Measurements from ENCODE around the gene PNMA6F. TPM values are rescaled to one million over a fixed set of nuclear protein-coding genes. Genes with fewer than 3 reads are reported as not detected.

PNMA6F gene
- total RNA-seq, 1 experiment from 2014 or later = not detected

DNA sequence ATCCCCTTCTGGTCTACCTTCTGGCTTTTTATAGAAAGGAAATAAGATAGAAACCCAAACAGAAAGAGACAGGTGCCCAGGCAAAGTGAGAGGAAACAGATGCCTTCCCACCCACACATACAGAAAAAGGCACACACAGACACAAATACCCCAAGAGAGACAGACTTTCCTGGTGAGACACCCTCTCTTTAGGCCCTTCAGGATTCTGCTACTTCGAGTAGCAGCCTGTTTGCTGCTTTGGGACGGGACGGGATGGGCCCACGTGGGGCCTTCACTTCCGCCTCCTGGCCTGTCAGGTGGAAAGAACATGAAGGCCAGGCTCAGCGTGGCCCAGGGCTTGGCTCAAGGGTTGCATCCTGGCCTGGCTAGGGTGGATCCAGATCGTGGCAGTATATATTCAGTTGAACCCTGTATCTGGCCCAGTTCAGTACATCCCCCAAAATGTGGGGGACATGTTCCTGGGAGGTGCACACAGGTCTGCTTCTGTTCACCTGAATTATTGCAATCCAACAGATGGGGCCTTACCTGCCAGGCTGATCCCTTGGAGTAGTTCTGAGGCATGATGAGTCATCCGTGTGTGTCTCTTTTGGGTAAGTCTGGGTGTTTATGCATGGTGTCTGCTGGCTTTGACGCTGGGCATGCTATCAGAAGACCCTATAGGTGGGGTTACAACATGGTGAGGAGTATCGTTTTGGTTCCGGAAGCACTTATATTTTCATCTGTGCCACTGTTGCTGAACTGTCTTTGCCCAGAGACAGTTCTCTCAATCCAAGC, 14.7 kb upstream of the PNMA6F start:
- intact Hi-C loops (cut with micrococcal nuclease; ENCODE audit: unreplicated experiment) = no loop called here
- Mint-ChIP-seq H3K4me3 (ENCODE audit: low read depth, unreplicated experiment) (no peak overlapping the region), H3K4me1 (ENCODE audit: low read depth, unreplicated experiment) (no peaks in the 10 kb centered on the region), H3K27ac (ENCODE audit: unreplicated experiment) (no peak overlapping the region), H3K9me3 (ENCODE audit: low read depth, unreplicated experiment) (no peaks in the 10 kb centered on the region), H3K27me3 (ENCODE audit: unreplicated experiment) (peaks cover 13% of the 10 kb centered on the region), H3K36me3 (ENCODE audit: insufficient read depth, unreplicated experiment) (peaks cover 25% of the 10 kb centered on the region)
- no peak for DNase-seq
- BruUV-seq (replicated peaks) = no TSS peak
- CTCF ChIA-PET = no interaction called here
- TF ChIP-seq, protein P1, sequence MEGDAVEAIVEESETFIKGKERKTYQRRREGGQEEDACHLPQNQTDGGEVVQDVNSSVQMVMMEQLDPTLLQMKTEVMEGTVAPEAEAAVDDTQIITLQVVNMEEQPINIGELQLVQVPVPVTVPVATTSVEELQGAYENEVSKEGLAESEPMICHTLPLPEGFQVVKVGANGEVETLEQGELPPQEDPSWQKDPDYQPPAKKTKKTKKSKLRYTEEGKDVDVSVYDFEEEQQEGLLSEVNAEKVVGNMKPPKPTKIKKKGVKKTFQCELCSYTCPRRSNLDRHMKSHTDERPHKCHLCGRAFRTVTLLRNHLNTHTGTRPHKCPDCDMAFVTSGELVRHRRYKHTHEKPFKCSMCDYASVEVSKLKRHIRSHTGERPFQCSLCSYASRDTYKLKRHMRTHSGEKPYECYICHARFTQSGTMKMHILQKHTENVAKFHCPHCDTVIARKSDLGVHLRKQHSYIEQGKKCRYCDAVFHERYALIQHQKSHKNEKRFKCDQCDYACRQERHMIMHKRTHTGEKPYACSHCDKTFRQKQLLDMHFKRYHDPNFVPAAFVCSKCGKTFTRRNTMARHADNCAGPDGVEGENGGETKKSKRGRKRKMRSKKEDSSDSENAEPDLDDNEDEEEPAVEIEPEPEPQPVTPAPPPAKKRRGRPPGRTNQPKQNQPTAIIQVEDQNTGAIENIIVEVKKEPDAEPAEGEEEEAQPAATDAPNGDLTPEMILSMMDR (IDR thresholded peaks at IDR 0.05; ENCODE audit: unreplicated experiment) = no peak

DNA sequence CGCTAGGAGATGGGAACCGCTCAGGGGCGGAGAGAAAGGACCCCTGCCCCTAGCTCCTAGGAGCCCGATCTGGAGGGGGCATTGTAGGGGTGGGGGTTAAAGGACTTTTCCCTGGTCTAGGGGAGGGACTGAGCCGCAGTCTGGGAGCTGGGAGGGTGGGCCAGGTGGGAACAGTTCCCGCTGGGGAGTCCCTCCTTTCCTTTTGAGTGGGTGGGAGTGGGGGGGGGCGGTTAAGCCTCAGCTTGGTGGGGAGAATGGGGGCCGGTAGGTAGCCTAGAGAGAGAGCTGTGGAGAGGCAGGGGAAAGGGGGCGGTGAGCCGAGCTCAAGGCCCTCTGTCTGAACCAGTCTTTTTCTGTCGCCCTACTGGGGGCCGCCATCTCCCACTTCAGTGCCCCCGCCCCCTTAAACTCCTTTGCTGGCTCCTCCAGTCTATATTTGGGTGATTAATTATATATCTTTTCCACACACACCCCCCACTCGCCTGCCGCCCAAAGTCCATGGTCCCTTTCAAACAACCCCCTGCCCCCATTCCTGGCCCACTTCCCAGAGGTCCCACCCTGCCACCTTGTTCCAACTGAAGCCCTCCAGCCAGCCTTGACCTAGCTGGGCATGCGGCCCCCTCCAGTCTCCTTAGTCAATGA, 13.2 kb upstream of the PNMA6F start:
- H3K4me1 Mint-ChIP-seq (ENCODE audit: low read depth, unreplicated experiment) = no peaks in the 10 kb centered on the region
- BruUV-seq (replicated peaks) = no TSS peak
- no peak overlapping the region for H3K27ac Mint-ChIP-seq (ENCODE audit: unreplicated experiment)
- H3K4me3 Mint-ChIP-seq (ENCODE audit: low read depth, unreplicated experiment) = peak overlapping the region; percentile 68
- intact Hi-C loops (cut with micrococcal nuclease; ENCODE audit: unreplicated experiment) = no loop called here
- TF ChIP-seq, protein P1 (IDR thresholded peaks at IDR 0.05; ENCODE audit: unreplicated experiment) = no peak
- H3K27me3 Mint-ChIP-seq (ENCODE audit: unreplicated experiment) = peaks cover 29% of the 10 kb centered on the region
- peaks cover 25% of the 10 kb centered on the region for H3K36me3 Mint-ChIP-seq (ENCODE audit: insufficient read depth, unreplicated experiment)
- CTCF ChIA-PET = no interaction called here
- no peak for DNase-seq
- H3K9me3 Mint-ChIP-seq (ENCODE audit: low read depth, unreplicated experiment) = no peaks in the 10 kb centered on the region

DNA sequence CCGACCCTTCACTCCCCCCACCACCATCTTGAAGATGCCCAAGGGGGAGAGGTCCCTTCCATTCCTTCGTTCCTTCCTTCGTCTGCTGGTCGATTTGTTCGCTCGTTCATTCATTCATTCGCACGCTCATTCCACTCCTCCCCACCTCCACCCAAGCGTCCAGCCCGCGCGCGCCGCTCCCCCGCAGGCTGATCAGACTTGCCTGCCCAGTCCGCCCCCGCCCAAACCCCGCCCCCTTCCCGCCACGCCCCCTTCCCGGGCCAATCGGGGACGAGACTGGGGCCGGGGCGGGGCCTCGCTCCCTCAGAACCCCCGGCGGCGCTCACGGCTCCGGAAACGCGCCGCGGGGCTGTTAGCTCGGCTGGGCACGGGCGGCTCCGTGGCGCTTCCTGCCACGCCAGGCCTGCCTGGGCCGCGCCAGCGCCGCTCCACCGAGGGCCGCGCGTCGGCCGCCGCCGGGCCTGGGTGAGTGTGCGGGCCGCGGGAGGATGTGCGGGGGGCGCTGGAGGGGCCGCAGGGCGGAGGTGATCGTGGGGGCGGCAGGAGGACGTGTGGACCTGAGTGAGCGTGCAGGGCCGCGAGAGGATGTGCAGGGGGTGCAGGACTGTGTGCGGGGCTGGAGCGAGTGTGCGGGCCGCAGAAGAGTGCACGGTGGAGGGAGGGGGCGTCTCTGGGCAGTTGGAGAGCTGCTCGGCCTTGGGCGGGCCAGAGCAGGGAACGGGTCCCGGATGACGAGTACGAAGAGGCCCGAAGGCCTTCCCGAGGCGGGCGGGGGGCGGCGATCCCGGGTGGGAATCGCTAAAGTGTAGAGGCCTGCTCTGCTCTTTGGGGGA, 12.5 kb upstream of the PNMA6F start, which contains the start of gene ZNF275:
ZNF275 (plus strand) TSS at position 333 of the 833 bp plus-strand sequence. CDS start 2,527 bp downstream, outside the sequence.
- no peaks in the 10 kb centered on the region for H3K9me3 Mint-ChIP-seq (ENCODE audit: low read depth, unreplicated experiment)
- peak; percentile 83 for DNase-seq
- no TSS peak for BruUV-seq (replicated peaks)

DNA sequence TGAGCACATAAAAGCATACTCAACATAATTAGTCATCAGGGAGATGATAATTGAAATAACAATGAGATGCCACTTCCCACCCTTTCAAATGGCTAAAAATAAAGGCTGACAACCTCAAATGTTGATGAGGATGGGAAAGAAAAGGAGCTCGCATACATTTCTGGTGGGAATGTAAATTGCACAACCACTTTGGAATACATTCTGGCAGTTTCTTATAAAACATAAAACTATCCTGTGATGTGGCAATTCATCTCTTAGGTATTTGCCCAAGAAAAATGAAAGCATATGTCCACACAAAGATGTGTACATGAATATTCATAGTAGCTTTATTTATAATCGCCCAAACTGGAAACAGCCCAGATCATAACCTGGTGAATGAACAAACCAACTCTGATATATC, 11.7 kb upstream of the PNMA6F start:
- H3K9me3 Mint-ChIP-seq (ENCODE audit: low read depth, unreplicated experiment) = no peaks in the 10 kb centered on the region
- H3K36me3 Mint-ChIP-seq (ENCODE audit: insufficient read depth, unreplicated experiment) = peaks cover 25% of the 10 kb centered on the region
- H3K4me1 Mint-ChIP-seq (ENCODE audit: low read depth, unreplicated experiment) = no peaks in the 10 kb centered on the region
- intact Hi-C loops (cut with micrococcal nuclease; ENCODE audit: unreplicated experiment) = no loop called here
- H3K27ac Mint-ChIP-seq (ENCODE audit: unreplicated experiment) = no peak overlapping the region
- DNase-seq = no peak
- H3K4me3 Mint-ChIP-seq (ENCODE audit: low read depth, unreplicated experiment) = peak overlapping the region; percentile 68
- no TSS peak for BruUV-seq (replicated peaks)
- CTCF ChIA-PET = no interaction called here
- TF ChIP-seq, protein P1 (IDR thresholded peaks at IDR 0.05; ENCODE audit: unreplicated experiment) = no peak
- peaks cover 44% of the 10 kb centered on the region for H3K27me3 Mint-ChIP-seq (ENCODE audit: unreplicated experiment)

More for the DNA sequence above, 12.5 kb upstream of the PNMA6F start, which contains the start of gene ZNF275:
- peaks cover 25% of the 10 kb centered on the region for H3K36me3 Mint-ChIP-seq (ENCODE audit: insufficient read depth, unreplicated experiment)
- TF ChIP-seq, protein P1 (IDR thresholded peaks at IDR 0.05; ENCODE audit: unreplicated experiment) = no peak
- peak within 1 kb of the TSS; percentile 68 for H3K4me3 Mint-ChIP-seq (ENCODE audit: low read depth, unreplicated experiment)
- peaks cover 36% of the 10 kb centered on the region for H3K27me3 Mint-ChIP-seq (ENCODE audit: unreplicated experiment)
- no peak within 1 kb of the TSS for H3K27ac Mint-ChIP-seq (ENCODE audit: unreplicated experiment)
- H3K4me1 Mint-ChIP-seq (ENCODE audit: low read depth, unreplicated experiment) = no peaks in the 10 kb centered on the region
- intact Hi-C loops (cut with micrococcal nuclease; ENCODE audit: unreplicated experiment) = no loop called here
- CTCF ChIA-PET = no interaction called here

Data from Calu3 (cell line).